Stimulated activated CD8-positive, alpha-beta memory T cell treated with anti-CD3 and anti-CD28 coated beads, Interleukin-7, amount 100 ng/mL, for 24 hours (primary cell): ENCODE measurements around the gene TAF4.
"Not testable (repeated sequence)": the region's sequence is repeated elsewhere in the genome, so short reads cannot be mapped to it uniquely, and the experiment has no call there.

Source experiments
- DNase-seq: peaks from one replicate; pipeline ENCODE4 v3.0.0-alpha.2; 2020; ENCODE audit warnings: low read depth

The TAF4 gene

GRCh38 chr20:62003567-62004405, 61.9 kb downstream of the TAF4 start:
- DNase-seq: no peak

- DNase-seq: no peak
Observed at GRCh38 chr20:62002882-62003480, 62.7 kb downstream of the TAF4 start.

GRCh38 chr20:62001178-62001715, 64.4 kb downstream of the TAF4 start:
- no peak for DNase-seq

GRCh38 chr20:61998343-61999121, 67.1 kb downstream of the TAF4 start:
- no peak for DNase-seq

GRCh38 chr20:61997891-61998290, 67.8 kb downstream of the TAF4 start:
- DNase-seq: no peak

- no peak for DNase-seq
Observed at GRCh38 chr20:61997372-61997771, 68.3 kb downstream of the TAF4 start.

- DNase-seq: no peak
Observed at GRCh38 chr20:61994546-61994945, 71.1 kb downstream of the TAF4 start.

GRCh38 chr20:61993058-61993457, 72.6 kb downstream of the TAF4 start:
- DNase-seq: no peak

GRCh38 chr20:61991476-61991875, 74.2 kb downstream of the TAF4 start:
- no peak for DNase-seq

- DNase-seq: no peak
Observed at GRCh38 chr20:61990484-61990883, 75.2 kb downstream of the TAF4 start.

GRCh38 chr20:61989741-61990140, 75.9 kb downstream of the TAF4 start:
- no peak for DNase-seq

GRCh38 chr20:61988665-61989064, 77.0 kb downstream of the TAF4 start:
- DNase-seq: no peak

- no peak for DNase-seq
Observed at GRCh38 chr20:61986762-61987321, 78.8 kb downstream of the TAF4 start.

GRCh38 chr20:61985096-61985495, 80.6 kb downstream of the TAF4 start:
- DNase-seq: no peak

GRCh38 chr20:61984431-61984830, 81.2 kb downstream of the TAF4 start:
- DNase-seq: not testable (repeated sequence)

GRCh38 chr20:61983965-61984364, 81.7 kb downstream of the TAF4 start:
- no peak for DNase-seq

GRCh38 chr20:61982951-61983315, 82.7 kb downstream of the TAF4 start:
- DNase-seq: no peak

- DNase-seq: no peak
Observed at GRCh38 chr20:61982191-61982950, 83.3 kb downstream of the TAF4 start.

GRCh38 chr20:61981691-61982090, 84.0 kb downstream of the TAF4 start:
- DNase-seq: not testable (repeated sequence)

GRCh38 chr20:61980647-61981583, 84.8 kb downstream of the TAF4 start:
- no peak for DNase-seq
